ENCODE results near the gene KCNK18.
"Not testable (repeated sequence)": the region's sequence is repeated elsewhere in the genome, so short reads cannot be mapped to it uniquely, and the experiment has no call there.

Gene KCNK18

DNA sequence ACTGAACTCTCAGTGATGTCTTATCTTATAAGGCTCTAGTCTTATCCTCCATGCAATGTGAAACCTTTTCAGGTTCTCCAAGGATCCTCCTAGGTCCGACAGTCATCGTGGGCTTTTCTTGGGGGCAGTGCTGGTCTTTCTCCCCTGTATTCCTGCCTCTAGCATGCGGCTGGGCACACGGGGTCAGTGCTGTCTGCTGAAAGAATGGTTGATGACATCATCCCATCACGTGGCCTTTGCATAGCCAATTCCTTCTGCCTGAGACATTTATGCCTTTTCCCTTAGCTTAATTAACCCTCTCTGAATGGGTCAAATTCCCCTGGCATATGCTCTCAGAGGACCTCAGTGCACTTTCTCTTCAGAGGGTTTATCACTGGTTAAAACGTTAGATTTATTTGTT lies 27.0 kb upstream of the KCNK18 start:
- no peak for DNase-seq (ENCODE audit: low read depth in 2 of 2)

DNA sequence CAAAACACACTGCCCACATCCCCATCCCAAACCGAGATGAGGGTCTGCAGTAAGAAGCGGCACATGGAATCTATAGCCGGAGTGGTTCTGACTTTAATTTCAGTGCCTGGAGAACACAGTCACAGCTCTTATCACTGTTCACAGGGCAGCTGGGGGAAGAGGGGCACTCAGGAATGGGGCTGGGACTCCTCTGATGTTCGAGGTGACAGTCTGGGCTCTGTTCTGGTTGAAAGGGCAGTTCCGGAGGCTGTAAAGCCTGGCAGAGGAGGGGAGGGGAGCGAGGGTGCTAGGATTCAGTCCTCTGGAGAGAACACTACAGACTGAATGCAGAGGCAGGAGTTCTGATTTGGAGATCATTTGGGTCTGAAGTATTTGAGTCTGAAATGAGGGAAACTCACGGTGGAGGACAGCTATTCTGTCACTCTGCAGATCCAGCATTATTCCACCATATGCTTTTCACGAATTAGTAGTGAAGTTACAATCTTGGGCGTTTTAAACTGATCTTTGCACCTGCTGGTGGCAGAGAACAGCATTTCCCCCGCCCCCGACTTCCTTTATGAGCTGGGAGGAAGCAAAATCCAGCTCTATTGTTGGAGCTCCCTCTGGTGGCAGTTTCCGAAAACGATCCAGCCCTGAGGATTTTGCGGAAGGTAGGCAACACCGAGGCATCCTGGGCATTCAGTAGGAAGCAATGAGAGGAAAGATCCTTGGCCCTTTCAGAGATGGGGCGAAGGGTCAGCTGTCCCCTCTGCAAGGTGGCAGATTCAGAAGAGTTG lies 22.7 kb upstream of the KCNK18 start:
- DNase-seq (ENCODE audit: low read depth in 2 of 2) = peak; percentile 69

DNA sequence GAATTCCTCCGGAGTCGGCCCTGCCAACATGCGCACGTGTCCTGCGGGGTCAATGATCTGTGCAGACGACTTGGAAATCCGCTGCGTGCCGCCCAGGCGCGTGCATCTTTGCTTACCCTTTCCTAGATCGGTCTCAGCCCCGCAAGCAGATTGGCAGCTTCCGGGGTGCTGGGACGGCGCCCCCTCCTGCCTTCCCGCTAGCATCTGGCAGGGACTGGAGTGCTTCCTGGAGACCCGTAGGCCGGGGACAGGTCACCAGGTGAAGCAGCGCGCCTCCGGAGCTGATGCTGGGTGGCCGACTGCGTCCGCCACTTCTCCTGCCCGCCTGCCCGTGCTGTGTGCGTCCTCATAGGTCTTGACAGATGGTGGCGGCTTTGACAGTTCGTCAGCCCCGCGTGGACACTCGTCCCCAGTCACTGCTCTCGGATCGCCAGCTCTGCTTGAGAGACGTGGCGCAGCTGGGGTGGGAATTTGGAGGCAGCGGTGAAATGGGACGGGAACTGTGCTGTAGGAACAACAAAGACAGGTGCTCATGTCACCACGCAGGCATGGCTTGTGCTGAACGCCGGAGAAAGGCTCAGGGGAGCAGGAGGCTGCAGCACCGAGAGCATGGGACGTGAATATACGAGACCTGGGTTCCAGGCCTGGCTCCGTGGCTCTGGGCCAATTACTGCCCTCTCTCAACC lies 21.9 kb upstream of the KCNK18 start:
- no peak for DNase-seq (ENCODE audit: low read depth in 2 of 2)

DNA sequence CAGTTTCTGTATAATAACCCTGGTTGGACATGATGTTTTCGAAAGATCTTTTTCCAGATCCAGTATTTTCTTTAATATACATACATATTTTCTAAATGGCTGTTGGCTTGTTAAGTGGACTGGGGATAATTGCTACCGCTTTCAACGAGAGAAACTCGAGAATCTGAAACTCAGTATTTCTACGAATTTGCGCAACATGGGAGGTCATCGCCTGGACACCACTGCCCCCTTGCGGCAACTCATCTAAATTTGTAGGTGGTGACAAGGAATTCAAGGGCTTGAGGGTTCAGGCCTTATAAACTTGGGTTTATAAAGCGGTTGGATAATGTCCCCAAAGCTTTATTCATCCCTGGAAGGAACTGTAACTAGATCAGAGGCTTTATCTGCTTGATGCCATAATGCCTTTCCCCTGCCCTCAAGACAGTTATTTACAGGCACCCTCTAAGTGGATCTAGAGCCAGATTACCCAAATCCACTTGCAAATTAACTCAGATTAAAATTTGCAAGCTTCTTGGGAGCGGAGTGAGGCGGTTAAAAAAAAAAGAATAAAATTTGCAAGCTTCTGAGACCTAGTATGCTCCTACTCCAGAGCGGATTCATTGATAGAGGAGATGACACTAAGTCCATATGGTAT lies 21.3 kb upstream of the KCNK18 start:
- DNase-seq (ENCODE audit: low read depth in 2 of 2) = peak; percentile 45 to 46

DNA sequence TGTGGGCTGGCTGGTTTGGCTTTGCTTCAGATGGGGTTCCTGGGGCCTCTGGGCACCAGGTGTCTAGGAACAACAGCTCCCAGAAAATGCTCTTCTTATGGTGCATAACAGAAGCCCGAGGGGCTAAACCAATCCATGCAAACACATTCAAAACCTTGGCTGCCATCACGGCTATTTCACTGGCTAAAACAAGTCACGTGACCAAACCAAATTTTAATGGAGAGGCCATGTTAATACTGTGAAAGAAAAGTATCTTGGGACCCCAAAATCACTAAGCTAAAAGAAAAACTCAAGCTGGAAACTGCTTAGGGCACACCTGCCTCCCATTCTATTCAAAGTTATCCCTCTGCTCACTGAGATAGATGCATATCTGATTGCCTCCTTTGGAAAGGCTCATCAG lies 19.1 kb upstream of the KCNK18 start:
- DNase-seq (ENCODE audit: low read depth in 2 of 2) = no peak

DNA sequence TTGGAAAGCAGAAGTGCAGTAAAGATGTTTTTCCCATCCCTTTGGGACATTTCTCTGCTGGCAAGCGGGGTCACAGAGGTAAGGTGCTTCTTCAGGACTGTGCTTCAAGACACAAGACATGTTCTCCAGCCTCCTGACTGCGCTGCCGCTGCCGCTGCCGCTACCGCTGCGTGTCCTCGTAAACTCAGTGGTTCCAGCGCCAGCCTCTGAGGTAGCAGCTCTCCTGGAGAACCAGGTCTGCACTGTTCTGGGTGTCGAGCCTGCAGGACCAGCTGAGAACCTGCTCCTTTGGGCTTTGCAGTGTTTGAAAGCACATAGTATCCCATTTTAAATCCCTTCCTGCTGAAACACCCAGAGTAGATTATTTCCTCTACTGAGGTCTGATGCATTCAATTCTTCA lies 13.0 kb upstream of the KCNK18 start:
- DNase-seq (ENCODE audit: low read depth in 2 of 2) = no peak

DNA sequence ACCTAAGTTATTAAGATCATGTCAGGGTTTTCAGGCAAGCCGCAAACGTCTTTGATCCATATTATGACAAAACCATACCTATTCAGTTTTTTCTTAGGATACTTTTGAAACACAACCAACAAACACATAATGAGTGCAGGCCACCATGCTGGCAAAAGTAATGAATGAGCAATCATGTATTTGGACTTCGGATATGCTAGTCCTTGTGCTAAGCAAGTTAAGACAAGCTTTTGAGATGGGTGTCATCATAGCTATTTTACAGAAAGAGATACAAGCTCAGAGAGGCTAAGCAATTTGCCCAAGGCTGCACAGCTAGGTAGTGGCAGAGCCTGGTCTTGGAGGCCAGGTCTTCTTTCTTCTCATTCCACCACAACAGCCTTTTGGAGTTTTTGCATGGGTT lies 12.5 kb upstream of the KCNK18 start:
- DNase-seq (ENCODE audit: low read depth in 2 of 2) = no peak

DNA sequence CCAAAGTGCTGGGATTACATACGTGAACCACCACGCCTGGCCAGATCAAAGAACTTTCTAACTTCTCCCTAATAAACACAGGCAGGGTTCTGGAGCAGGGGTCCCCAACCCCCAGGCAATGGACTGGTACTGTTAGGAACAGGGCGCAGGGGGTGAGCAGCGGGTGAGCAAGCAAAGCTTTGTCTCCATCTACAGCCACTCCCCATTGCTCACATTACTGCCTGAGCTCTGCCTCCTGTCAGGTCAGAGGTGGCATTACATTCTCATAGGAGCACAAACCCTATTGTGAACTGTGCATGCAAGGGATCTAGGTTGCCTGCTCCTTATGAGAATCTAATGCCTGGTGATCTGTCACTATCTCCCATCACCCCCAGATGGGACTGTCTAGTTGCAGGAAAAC lies 11.5 kb upstream of the KCNK18 start:
- not testable (repeated sequence) for DNase-seq (ENCODE audit: low read depth in 2 of 2)

DNA sequence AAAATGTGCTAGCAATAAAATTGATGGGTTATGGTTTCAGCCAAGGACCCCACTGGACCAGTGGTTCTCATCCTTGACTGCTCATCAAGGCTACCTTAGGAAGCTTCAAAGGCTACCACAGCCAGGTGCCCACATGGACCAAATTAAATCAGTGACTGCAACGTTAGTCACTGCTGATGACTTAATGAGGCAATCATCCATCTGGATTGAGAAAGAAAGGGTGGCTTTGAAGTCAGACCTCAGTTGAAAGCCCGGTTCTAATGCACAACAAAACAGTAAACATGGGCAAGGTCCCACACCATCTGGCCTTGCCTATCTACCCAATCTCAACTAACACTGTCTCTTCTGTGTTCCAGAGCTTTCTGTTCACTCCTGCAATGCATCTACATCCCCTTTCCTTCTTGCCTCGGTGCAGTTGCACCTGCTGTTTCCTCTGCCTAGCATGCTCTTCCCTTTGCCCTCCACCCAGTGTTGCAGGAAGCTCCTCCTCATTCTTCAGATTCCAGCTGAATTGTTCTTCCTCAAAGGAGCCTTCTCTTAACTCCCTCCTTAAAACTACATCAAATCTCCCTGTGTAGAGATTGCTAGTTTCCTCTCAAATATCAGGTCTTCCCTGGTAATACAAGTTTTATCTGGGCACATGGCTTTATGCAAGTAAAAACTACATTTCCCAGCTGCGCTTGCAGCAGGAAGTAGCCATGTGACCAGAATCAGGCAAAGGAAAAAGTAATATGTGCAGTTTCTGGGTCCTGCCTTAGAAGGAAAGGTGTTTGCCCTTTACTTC lies 10.3 kb upstream of the KCNK18 start:
- DNase-seq (ENCODE audit: low read depth in 2 of 2) = no peak

DNA sequence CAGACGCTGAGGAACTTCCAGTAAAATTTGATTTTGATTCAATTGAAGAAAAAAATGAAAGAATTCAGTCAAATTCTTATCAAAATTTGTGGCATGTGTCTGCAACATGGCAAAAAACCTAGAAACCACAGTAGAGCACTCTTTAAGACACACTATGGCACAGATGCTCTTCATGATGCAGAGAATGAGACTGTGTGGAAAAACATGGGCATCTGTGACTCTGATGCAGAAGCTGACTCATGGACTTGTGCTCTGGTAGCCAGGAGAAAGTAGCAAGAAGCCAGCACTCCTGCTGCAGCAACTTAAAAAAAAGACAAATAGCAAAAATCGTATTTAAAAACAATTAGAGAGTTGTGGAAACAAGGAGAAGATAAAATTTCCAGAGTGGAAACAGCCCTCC lies 8.9 kb upstream of the KCNK18 start:
- no peak for DNase-seq (ENCODE audit: low read depth in 2 of 2)

DNA sequence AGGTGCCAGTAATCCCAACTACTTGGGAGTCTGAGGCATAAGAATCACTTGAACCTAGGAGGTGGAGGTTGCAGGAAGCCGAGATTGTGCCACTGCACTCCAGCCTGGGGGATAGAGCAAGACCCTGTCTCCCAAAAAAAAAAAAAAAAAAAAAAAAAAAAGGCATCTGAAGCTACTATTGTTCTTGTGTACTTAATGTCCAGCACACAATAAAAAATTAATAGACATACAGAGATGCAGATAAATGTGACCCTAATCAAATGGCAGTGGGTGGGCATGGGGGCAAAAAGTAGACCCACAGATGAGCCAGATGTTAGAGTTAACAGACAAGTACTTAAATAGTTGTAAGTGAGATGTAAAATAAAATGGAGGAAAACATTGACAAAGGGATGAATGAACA lies 7.7 kb upstream of the KCNK18 start:
- no peak for DNase-seq (ENCODE audit: low read depth in 2 of 2)

DNA sequence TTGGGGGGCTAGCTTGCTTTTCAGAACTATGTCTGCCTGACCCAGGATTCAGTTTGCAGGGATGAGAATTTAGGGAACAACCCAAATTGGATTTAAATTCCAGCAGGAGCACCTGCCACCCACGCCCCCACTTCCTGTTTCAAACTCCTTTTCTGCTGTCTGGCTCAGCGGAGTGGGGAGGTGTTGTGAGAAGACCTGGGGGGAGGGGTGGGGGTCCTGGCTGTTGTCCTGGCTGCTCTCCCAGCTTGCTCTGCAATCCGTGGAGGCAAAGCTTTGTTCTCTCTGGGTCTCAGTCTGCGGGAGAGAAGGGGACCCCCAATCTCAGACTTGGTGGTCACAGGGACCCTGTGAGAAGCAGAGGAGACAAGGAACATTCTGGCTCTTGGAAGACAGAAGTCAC lies 799 bp downstream of the KCNK18 start:
- DNase-seq (ENCODE audit: low read depth in 2 of 2) = no peak

DNA sequence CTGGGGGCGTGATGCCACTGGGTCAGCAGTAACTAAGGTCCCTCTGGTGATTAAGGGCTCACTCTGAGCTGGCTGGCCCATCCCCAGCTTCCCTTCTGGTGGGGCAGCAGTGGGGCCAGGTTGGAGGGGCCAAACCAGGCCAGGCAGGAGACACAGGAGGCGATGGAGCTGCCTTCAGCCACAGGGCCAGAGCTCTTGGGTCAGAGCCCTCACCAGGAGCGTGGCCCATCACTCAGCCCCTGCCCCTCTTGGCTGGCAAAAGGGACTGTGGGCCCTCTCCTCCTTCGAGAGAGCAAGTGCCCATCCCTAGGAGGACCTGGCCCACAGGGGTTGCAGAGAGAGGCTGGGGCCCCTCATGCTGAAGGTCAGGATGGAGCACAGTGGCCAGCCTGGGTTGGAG lies 4.5 kb downstream of the KCNK18 start:
- no peak for DNase-seq (ENCODE audit: low read depth in 2 of 2)

DNA sequence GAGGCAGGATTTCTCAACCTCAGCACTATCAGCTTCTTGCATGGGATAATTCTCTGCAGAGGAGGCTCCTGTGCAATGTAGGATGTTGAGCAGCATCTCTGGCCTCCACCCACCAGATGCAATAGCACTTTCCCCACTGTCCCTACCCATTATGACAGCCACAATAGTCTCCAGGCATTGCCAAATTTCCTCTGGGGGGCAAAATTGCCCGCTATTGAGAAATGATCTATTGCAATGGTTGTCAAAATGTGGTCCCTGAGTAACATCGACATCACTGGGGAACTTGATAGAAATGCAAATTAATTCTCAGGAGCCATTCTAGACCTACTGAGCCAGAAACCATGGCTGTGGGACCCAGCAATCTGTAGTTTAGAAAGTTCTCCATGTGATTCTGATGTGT lies 7.0 kb downstream of the KCNK18 start:
- no peak for DNase-seq (ENCODE audit: low read depth in 2 of 2)

DNA sequence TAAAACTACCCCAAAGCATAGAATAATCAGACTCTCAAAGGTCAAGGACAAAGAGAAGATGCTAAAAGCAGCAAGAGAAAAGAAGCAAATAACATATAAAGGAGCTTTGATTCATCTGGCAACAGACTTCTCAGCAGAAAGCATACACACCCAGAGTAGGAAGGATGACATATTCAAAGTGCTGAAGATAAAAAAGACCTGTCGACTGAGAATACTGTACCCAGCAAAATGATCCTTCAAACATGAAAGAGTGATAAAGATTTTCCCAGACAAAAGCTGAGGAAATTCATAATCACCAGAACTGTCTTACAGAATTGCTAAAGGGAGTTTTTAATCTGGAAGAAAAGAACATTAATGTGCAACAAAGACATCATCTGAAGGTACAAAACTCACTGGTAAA lies 14.9 kb downstream of the KCNK18 start:
- no peak for DNase-seq (ENCODE audit: low read depth in 2 of 2)

DNA sequence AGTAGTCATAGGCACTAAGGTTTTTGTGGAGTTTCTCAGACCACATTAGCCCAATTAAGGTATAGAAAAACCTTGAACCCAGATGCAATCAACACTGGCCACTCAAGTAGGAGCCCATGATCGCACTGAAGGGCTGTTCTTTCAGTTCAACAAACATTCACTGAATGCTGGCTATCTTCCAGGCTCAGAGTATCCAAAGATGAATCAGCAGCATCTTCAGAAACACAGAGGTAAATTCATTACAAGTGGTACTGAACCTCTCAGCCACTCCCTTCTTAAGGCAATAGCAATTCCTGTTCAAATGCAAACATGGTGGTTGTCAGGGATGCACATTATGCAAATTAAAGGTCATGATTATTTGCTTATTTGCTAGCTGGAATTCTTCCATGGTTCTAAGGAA lies 17.1 kb downstream of the KCNK18 start:
- DNase-seq (ENCODE audit: low read depth in 2 of 2) = no peak

DNA sequence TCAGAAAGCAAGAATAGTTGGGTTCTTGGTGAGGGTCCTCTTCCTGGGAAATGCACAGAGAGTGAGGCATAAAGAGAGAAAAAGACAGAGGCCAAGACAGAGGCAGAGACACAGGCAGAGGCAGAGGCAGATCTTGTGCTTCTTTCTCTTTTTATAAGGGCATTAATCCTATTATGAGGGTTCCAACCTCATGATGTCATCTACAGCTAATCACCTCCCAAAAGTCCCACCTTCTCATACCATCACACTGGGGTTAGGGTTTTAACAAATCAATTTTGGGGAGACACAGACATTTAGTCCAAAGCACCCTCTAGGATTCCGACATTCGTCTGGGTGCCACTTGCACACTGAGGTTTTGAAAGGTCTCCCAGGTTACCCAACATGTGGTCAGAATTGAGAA lies 17.8 kb downstream of the KCNK18 start:
- no peak for DNase-seq (ENCODE audit: low read depth in 2 of 2)

DNA sequence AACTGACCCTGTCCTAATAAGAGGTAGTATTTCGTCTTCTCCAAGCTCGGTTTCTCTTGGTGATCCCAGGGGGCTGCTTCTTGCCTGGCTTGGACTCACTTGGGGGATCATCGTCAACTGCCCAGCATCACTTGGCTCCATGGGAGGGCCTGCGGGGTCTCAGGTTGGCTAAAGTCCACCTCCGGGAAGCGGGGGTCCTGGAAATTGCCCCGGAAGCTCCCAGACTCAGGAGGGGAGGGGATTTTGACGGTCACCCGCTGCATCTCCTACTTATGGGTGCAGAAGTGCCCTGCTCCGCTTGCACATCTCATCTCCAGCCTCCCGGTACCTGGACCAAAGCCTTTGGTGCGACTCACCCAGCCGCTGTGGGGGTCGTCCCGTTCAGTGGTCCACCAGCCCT lies 18.7 kb downstream of the KCNK18 start:
- no peak for DNase-seq (ENCODE audit: low read depth in 2 of 2)

DNA sequence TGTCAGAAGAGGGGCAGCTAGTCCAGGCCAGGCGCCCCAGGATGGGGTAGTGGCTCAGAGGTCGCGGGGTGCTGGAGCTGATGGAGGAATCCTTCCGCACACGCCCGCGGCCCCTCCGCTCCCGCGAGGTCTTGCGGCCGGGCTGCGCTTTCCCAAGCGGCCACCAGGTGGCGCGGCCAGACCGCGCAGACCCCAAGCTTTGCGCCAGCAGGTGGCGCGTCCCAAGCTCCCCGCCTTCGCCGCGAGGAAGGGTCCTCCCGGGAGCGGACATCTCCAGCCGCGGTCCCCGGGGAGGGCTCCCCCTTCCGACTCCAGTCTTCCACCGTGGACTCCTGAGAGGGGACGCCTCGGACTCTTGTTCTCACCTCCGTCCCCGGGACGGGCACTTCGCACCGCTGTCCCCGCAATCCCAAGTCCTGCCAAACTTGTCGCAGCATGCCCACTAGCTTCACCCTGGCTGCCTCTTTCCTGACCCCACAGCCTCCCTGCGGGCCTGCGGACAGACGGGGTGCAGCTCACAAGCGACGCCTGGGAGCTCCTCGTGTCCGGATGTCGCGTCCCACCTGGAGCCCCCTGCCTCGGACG lies 19.4 kb downstream of the KCNK18 start:
- peak; percentile 25 to 31 for DNase-seq (ENCODE audit: low read depth in 2 of 2)

DNA sequence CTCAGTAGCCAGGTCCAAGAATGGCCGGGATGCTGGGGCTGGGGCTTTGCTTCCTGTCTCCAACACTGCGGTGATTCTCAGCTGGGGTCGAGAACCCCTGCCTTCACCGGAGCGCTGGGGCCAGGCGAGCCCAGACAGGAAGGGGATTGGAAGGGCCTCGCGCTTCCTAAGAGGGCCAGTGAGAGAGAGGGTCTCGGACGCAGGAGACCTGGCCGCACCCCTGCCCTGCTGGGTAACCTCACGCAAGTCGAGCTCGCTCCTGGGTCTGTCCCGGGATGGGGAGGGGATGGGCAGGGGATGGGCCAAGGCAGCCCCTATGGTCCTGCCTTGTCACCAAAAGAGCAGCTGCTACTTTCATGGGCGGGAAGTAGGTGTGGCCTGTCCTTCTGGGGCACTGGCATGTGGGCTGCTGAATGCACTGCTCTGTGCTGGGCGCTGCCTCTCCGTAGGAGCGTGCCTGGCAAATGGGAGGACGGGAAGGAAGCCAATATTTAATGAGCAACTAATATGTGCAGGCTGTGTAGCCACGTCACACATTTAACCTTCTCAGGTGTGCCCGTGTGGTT lies 20.0 kb downstream of the KCNK18 start:
- DNase-seq (ENCODE audit: low read depth in 2 of 2) = no peak

DNA sequence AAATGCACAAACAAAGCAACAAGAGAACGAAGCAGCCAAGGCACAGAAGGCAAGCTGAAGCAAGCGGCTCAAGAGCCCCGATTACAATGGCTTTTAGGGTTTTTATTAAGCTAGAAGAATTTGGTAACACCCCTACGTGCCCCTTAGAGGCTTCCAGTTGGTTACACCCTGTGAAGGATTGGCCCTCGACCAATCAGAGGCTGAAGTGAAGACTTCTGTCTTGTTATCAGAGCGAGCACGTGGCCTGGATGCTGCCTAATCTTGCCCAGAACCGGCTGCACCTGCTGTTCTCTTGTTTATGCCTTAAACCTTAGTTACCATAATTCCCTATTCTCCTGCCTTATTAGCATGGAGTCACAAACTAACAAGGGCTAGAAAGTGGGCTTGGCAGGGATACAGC lies 21.4 kb downstream of the KCNK18 start:
- DNase-seq (ENCODE audit: low read depth in 2 of 2) = no peak
